KMS-11 (cell line): Measurements from ENCODE around the gene FHIT.

ENCODE experiments used
- H2AFZ ChIP-seq: fragments of 200-600 bp; sonication (generic); 2 replicates; pipeline ENCODE4 v1.6.1; 2016; ENCODE audit warnings: antibody characterized with exemption, mixed run types, low read depth
- H3K27ac ChIP-seq: fragments of 200-600 bp; sonication (generic); 2 replicates; pipeline ENCODE4 v1.6.1; 2016; ENCODE audit warnings: mild to moderate bottlenecking, mixed run types
- H3K27me3 ChIP-seq: fragments of 200-600 bp; sonication (generic); 2 replicates; pipeline ENCODE4 v1.6.1; 2017; ENCODE audit warnings: mild to moderate bottlenecking, low read depth, mixed run types, moderate library complexity; ENCODE audit not compliant: insufficient read depth
- H3K36me3 ChIP-seq: fragments of 200-600 bp; sonication (generic); 2 replicates; pipeline ENCODE4 v1.6.1; 2017; ENCODE audit warnings: mild to moderate bottlenecking, mixed run types; ENCODE audit not compliant: insufficient read depth
- H3K4me1 ChIP-seq: fragments of 200-600 bp; sonication (generic); 2 replicates; pipeline ENCODE4 v1.6.1; 2016; ENCODE audit warnings: mild to moderate bottlenecking, low read depth, mixed run types; ENCODE audit not compliant: poor library complexity, severe bottlenecking
- H3K4me2 ChIP-seq: fragments of 200-600 bp; sonication (generic); 2 replicates; pipeline ENCODE4 v1.7.0; 2016; ENCODE audit warnings: mild to moderate bottlenecking, mixed run types
- H3K4me3 ChIP-seq: fragments of 200-600 bp; sonication (generic); IDR thresholded peaks from 2 replicates; pipeline ENCODE4 v1.6.1; 2017; ENCODE audit warnings: low read depth, low read length, mixed read lengths; ENCODE audit not compliant: insufficient read depth
- H3K79me2 ChIP-seq: fragments of 200-600 bp; sonication (generic); 2 replicates; pipeline ENCODE4 v1.6.1; 2016; ENCODE audit warnings: low read depth, mixed run types; ENCODE audit not compliant: insufficient read depth
- H3K9ac ChIP-seq: fragments of 200-600 bp; sonication (generic); 2 replicates; pipeline ENCODE4 v1.6.1; 2016; ENCODE audit warnings: mild to moderate bottlenecking, mixed run types
- H4K20me1 ChIP-seq: fragments of 200-600 bp; sonication (generic); 2 replicates; pipeline ENCODE4 v1.6.1; 2016; ENCODE audit warnings: mild to moderate bottlenecking, mixed run types; ENCODE audit not compliant: insufficient read depth
- TF ChIP-seq, protein P1 (sequence below): fragments of 200-600 bp; sonication (generic); conservative IDR thresholded peaks from 2 replicates; pipeline ENCODE4 v1.6.1; 2017; ENCODE audit warnings: low read depth, mild to moderate bottlenecking, antibody characterized with exemption, low read length, moderate library complexity, mixed read lengths

The FHIT gene

GRCh38 chr3:60263191-60263590 lies 988.1 kb downstream of the FHIT start:
- H3K4me2 ChIP-seq = no peak overlapping the region
- H3K27ac ChIP-seq = no peak overlapping the region
- no peaks in the 10 kb centered on the region for H3K36me3 ChIP-seq
- H2AFZ ChIP-seq = no peak overlapping the region
- no peak overlapping the region for H3K9ac ChIP-seq
- H3K4me1 ChIP-seq = no peaks in the 10 kb centered on the region
- H3K4me3 ChIP-seq = no peak overlapping the region
- H3K27me3 ChIP-seq = no peaks in the 10 kb centered on the region
- TF ChIP-seq, protein P1, sequence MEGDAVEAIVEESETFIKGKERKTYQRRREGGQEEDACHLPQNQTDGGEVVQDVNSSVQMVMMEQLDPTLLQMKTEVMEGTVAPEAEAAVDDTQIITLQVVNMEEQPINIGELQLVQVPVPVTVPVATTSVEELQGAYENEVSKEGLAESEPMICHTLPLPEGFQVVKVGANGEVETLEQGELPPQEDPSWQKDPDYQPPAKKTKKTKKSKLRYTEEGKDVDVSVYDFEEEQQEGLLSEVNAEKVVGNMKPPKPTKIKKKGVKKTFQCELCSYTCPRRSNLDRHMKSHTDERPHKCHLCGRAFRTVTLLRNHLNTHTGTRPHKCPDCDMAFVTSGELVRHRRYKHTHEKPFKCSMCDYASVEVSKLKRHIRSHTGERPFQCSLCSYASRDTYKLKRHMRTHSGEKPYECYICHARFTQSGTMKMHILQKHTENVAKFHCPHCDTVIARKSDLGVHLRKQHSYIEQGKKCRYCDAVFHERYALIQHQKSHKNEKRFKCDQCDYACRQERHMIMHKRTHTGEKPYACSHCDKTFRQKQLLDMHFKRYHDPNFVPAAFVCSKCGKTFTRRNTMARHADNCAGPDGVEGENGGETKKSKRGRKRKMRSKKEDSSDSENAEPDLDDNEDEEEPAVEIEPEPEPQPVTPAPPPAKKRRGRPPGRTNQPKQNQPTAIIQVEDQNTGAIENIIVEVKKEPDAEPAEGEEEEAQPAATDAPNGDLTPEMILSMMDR = no peak
- H4K20me1 ChIP-seq = no peaks in the 10 kb centered on the region
- no peaks in the 10 kb centered on the region for H3K79me2 ChIP-seq

GRCh38 chr3:60262546-60262945 lies 988.7 kb downstream of the FHIT start:
- Histone ChIP-seq H3K36me3 (no peaks in the 10 kb centered on the region), H2AFZ (no peak overlapping the region), H3K9ac (no peak overlapping the region), H3K79me2 (no peaks in the 10 kb centered on the region), H3K4me2 (no peak overlapping the region), H3K27me3 (no peaks in the 10 kb centered on the region), H4K20me1 (no peaks in the 10 kb centered on the region), H3K4me1 (no peaks in the 10 kb centered on the region), H3K27ac (no peak overlapping the region), H3K4me3 (no peak overlapping the region)
- TF ChIP-seq, protein P1 = no peak

GRCh38 chr3:60260546-60260945 lies 990.7 kb downstream of the FHIT start:
- no peaks in the 10 kb centered on the region for H3K27me3 ChIP-seq
- H3K4me1 ChIP-seq = no peaks in the 10 kb centered on the region
- H3K9ac ChIP-seq = no peak overlapping the region
- H3K27ac ChIP-seq = no peak overlapping the region
- H3K4me3 ChIP-seq = no peak overlapping the region
- TF ChIP-seq, protein P1 = no peak
- no peak overlapping the region for H3K4me2 ChIP-seq
- H4K20me1 ChIP-seq = no peaks in the 10 kb centered on the region
- H2AFZ ChIP-seq = no peak overlapping the region
- no peaks in the 10 kb centered on the region for H3K36me3 ChIP-seq
- H3K79me2 ChIP-seq = no peaks in the 10 kb centered on the region

GRCh38 chr3:60250810-60251209 lies 1000.4 kb downstream of the FHIT start:
- TF ChIP-seq, protein P1 = no peak
- H3K27me3 ChIP-seq = no peaks in the 10 kb centered on the region
- H3K4me3 ChIP-seq = no peak overlapping the region
- H3K27ac ChIP-seq = no peak overlapping the region
- no peak overlapping the region for H2AFZ ChIP-seq
- H3K4me2 ChIP-seq = no peak overlapping the region
- H4K20me1 ChIP-seq = no peaks in the 10 kb centered on the region
- H3K79me2 ChIP-seq = no peaks in the 10 kb centered on the region
- H3K4me1 ChIP-seq = no peaks in the 10 kb centered on the region
- H3K9ac ChIP-seq = no peak overlapping the region
- H3K36me3 ChIP-seq = no peaks in the 10 kb centered on the region
